HEK293 (cell line): Measurements from ENCODE around the gene IPO11.
"Not testable (repeated sequence)": the region's sequence is repeated elsewhere in the genome, so short reads cannot be mapped to it uniquely, and the experiment has no call there.

Experiments used
- KLF7 ChIP-seq: fragments of 450-650 bp; formaldehyde crosslinking; IDR thresholded peaks from 2 replicates; pipeline ENCODE4 v1.5.1; 2016; ENCODE audit warnings: missing biosample characterization, missing genetic modification characterization, borderline replicate concordance
- TCF7L2 ChIP-seq: IDR thresholded peaks from 2 replicates; pipeline ENCODE4 v1.6.1; 2011; ENCODE audit warnings: low read depth, mild to moderate bottlenecking, inconsistent platforms, low read length, moderate library complexity, borderline replicate concordance
- ZNF510 ChIP-seq: fragments of 450-650 bp; formaldehyde crosslinking; IDR thresholded peaks from 2 replicates; pipeline ENCODE4 v1.5.1; 2018; ENCODE audit warnings: mild to moderate bottlenecking, missing genetic modification characterization, missing biosample characterization; ENCODE audit not compliant: insufficient replicate concordance
- ZNF561 ChIP-seq: fragments of 450-650 bp; IDR thresholded peaks from 2 replicates; pipeline ENCODE4 v1.5.1; 2018; ENCODE audit warnings: missing biosample characterization, missing genetic modification characterization, borderline replicate concordance
- ZNF76 ChIP-seq: fragments of 450-650 bp; formaldehyde crosslinking; IDR thresholded peaks from 2 replicates; pipeline ENCODE4; 2016; ENCODE audit warnings: low read depth, missing biosample characterization, missing genetic modification characterization, borderline replicate concordance
- TF ChIP-seq, protein P1 (sequence below): fragments of 450-650 bp; formaldehyde crosslinking; IDR thresholded peaks from 2 replicates; pipeline ENCODE4 v1.5.1; 2017; ENCODE audit warnings: missing biosample characterization, missing genetic modification characterization
- TF ChIP-seq, protein P2 (sequence below): fragments of 450-650 bp; formaldehyde crosslinking; IDR thresholded peaks from 2 replicates; pipeline ENCODE4 v1.5.1; 2016; ENCODE audit warnings: missing biosample characterization, missing genetic modification characterization
- TF ChIP-seq, protein P3 (sequence below): IDR thresholded peaks from 2 replicates; pipeline ENCODE4 v1.6.1; 2011; ENCODE audit warnings: mild to moderate bottlenecking, low read depth, low read length, borderline replicate concordance

DNA sequence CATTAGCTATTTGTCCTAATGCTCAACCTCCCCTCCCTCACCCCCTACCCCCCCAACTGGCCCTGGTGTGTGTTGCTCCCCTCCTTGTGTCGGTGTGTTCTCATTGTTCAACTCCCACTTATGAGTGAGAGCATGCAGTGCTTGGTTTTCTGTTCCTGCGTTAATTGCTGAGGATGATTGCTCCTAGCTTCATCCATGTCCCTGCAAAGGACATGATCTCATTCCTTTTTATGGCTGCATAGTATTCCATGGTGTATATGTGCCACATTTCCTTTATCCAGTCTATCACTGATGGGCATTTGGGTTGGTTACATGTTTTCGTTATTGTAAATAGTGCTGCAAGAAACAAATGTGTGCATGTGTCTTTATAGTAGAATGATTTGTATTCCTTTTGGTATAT is 153.2 kb downstream of the IPO11 start:
- not testable (repeated sequence) for TF ChIP-seq TCF7L2; ZNF76 (tag by site-specific recombination); KLF7 (tag by site-specific recombination); ZNF561 (tag by site-specific recombination); ZNF510 (tag by site-specific recombination)
- TF ChIP-seq, protein P1, sequence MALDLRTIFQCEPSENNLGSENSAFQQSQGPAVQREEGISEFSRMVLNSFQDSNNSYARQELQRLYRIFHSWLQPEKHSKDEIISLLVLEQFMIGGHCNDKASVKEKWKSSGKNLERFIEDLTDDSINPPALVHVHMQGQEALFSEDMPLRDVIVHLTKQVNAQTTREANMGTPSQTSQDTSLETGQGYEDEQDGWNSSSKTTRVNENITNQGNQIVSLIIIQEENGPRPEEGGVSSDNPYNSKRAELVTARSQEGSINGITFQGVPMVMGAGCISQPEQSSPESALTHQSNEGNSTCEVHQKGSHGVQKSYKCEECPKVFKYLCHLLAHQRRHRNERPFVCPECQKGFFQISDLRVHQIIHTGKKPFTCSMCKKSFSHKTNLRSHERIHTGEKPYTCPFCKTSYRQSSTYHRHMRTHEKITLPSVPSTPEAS, result not testable (repeated sequence)
- TF ChIP-seq, protein P2, sequence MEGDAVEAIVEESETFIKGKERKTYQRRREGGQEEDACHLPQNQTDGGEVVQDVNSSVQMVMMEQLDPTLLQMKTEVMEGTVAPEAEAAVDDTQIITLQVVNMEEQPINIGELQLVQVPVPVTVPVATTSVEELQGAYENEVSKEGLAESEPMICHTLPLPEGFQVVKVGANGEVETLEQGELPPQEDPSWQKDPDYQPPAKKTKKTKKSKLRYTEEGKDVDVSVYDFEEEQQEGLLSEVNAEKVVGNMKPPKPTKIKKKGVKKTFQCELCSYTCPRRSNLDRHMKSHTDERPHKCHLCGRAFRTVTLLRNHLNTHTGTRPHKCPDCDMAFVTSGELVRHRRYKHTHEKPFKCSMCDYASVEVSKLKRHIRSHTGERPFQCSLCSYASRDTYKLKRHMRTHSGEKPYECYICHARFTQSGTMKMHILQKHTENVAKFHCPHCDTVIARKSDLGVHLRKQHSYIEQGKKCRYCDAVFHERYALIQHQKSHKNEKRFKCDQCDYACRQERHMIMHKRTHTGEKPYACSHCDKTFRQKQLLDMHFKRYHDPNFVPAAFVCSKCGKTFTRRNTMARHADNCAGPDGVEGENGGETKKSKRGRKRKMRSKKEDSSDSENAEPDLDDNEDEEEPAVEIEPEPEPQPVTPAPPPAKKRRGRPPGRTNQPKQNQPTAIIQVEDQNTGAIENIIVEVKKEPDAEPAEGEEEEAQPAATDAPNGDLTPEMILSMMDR (tag by site-specific recombination), result not testable (repeated sequence)
- TF ChIP-seq, protein P3, sequence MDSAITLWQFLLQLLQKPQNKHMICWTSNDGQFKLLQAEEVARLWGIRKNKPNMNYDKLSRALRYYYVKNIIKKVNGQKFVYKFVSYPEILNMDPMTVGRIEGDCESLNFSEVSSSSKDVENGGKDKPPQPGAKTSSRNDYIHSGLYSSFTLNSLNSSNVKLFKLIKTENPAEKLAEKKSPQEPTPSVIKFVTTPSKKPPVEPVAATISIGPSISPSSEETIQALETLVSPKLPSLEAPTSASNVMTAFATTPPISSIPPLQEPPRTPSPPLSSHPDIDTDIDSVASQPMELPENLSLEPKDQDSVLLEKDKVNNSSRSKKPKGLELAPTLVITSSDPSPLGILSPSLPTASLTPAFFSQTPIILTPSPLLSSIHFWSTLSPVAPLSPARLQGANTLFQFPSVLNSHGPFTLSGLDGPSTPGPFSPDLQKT, result not testable (repeated sequence)
